Liver (tissue), 9 donors: ENCODE measurements around the gene CACNA1D. TPM values are rescaled to one million over a fixed set of nuclear protein-coding genes. Genes with fewer than 3 reads are reported as not detected.

Source experiments
- DNase-seq: peaks from one replicate; pipeline ENCODE4 v3.0.0-alpha.2; 2017; ENCODE audit warnings: low spot score
- H3K27ac ChIP-seq, 2 donors: one replicate each; pipeline ENCODE4 v1.7.0; 2013; ENCODE audit warnings: inconsistent platforms in 2 of 2, low read length in 2 of 2, control low read depth in 1 of 2, low read depth in 1 of 2, mild to moderate bottlenecking in 1 of 2
- H3K27me3 ChIP-seq, 4 donors: one replicate each; pipeline versions ENCODE4 v1.6.1 to v1.7.0; 2013; ENCODE audit warnings: low read length in 3 of 4, inconsistent platforms in 1 of 4, mild to moderate bottlenecking in 1 of 4, moderate library complexity in 1 of 4; ENCODE audit not compliant: control insufficient read depth in 4 of 4, insufficient read depth in 4 of 4
- H3K36me3 ChIP-seq, 4 donors: one replicate each; pipeline versions ENCODE4 v1.6.1 to v1.7.0; 2013; ENCODE audit warnings: low read length in 3 of 4, mild to moderate bottlenecking in 3 of 4, low read depth in 1 of 4, moderate library complexity in 1 of 4; ENCODE audit not compliant: control insufficient read depth in 4 of 4, insufficient read depth in 3 of 4
- H3K4me1 ChIP-seq, 4 donors: one replicate each; pipeline versions ENCODE4 v1.6.1 to v1.7.0; 2013; ENCODE audit warnings: low read length in 3 of 4, mild to moderate bottlenecking in 3 of 4, moderate library complexity in 1 of 4; ENCODE audit not compliant: control insufficient read depth in 4 of 4, insufficient read depth in 4 of 4
- H3K4me3 ChIP-seq, 3 donors: one replicate each; pipeline versions ENCODE4 v1.6.1 to v1.7.0; 2013; ENCODE audit warnings: low read length in 3 of 3, control low read depth in 1 of 3, low read depth in 1 of 3, mild to moderate bottlenecking in 1 of 3
- H3K9ac ChIP-seq, 2 donors: one replicate each; pipeline ENCODE4 v1.7.0; 2013; ENCODE audit warnings: low read length in 2 of 2, mild to moderate bottlenecking in 2 of 2, moderate library complexity in 2 of 2, control low read depth in 1 of 2, low read depth in 1 of 2
- H3K9me3 ChIP-seq, 4 donors: one replicate each; pipeline versions ENCODE4 v1.6.1 to v1.7.0; 2013; ENCODE audit warnings: low read length in 3 of 4; ENCODE audit not compliant: control insufficient read depth in 4 of 4
- CTCF ChIP-seq: fragments of 150-350 bp; IDR thresholded peaks from 2 replicates; pipeline ENCODE4 v1.5.1; 2017; ENCODE audit warnings: improper control_type of control experiment, low read depth, low read length; ENCODE audit not compliant: missing input control
- EGR1 ChIP-seq, 2 donors: IDR thresholded peaks; 2 replicates each; pipeline ENCODE4 v1.6.1; 2016 to 2018; ENCODE audit warnings: antibody characterized with exemption in 2 of 2, low read depth in 2 of 2
- FOXA1 ChIP-seq: IDR thresholded peaks from 2 replicates; pipeline ENCODE4 v1.6.1; 2016; ENCODE audit warnings: antibody characterized with exemption
- FOXA2 ChIP-seq: IDR thresholded peaks from 2 replicates; pipeline ENCODE4 v1.6.1; 2016; ENCODE audit warnings: antibody characterized with exemption
- GABPA ChIP-seq, 2 donors: IDR thresholded peaks in 1 of 2; conservative IDR thresholded peaks in 1 of 2; 2 replicates each; pipeline ENCODE4 v1.6.1; 2016; ENCODE audit warnings: antibody characterized with exemption in 2 of 2, mild to moderate bottlenecking in 1 of 2, moderate library complexity in 1 of 2
- HNF4A ChIP-seq, 2 donors: conservative IDR thresholded peaks; 2 replicates each; pipeline ENCODE4 v1.6.1; 2016; ENCODE audit warnings: antibody characterized with exemption in 2 of 2, mild to moderate bottlenecking in 2 of 2
- HNF4G ChIP-seq: IDR thresholded peaks from 2 replicates; pipeline ENCODE4 v1.6.1; 2016; ENCODE audit warnings: antibody characterized with exemption
- JUND ChIP-seq, 2 donors: IDR thresholded peaks; 2 replicates each; pipeline ENCODE4 v1.6.1; 2016; ENCODE audit warnings: antibody characterized with exemption in 2 of 2
- MAX ChIP-seq: IDR thresholded peaks from 2 replicates; pipeline ENCODE4 v1.6.1; 2016; ENCODE audit warnings: antibody characterized with exemption
- NR2F2 ChIP-seq: IDR thresholded peaks from 2 replicates; pipeline ENCODE4 v1.6.1; 2016; ENCODE audit warnings: antibody characterized with exemption
- RAD21 ChIP-seq, 2 donors: IDR thresholded peaks; 2 replicates each; pipeline ENCODE4 v1.6.1; 2016; ENCODE audit warnings: antibody characterized with exemption in 2 of 2, mild to moderate bottlenecking in 2 of 2
- RXRA ChIP-seq, 2 donors: IDR thresholded peaks; 2 replicates each; pipeline ENCODE4 v1.6.1; 2017 to 2018; ENCODE audit warnings: antibody characterized with exemption in 2 of 2, mild to moderate bottlenecking in 1 of 2
- SP1 ChIP-seq: IDR thresholded peaks from 2 replicates; pipeline ENCODE4 v1.6.1; 2018; ENCODE audit warnings: antibody characterized with exemption, mild to moderate bottlenecking
- TAF1 ChIP-seq: conservative IDR thresholded peaks from 2 replicates; pipeline ENCODE4 v1.6.1; 2016; ENCODE audit warnings: antibody characterized with exemption, mild to moderate bottlenecking
- YY1 ChIP-seq: IDR thresholded peaks from 2 replicates; pipeline ENCODE4 v1.6.1; 2016; ENCODE audit warnings: antibody characterized with exemption, mild to moderate bottlenecking
- ZBTB33 ChIP-seq: IDR thresholded peaks from 2 replicates; pipeline ENCODE4 v1.6.1; 2016; ENCODE audit warnings: antibody characterized with exemption
- WGBS: extraction: QIAGEN DNeasy Blood & Tissue Kit; methylation state at CpG from one replicate; pipeline ENCODE4 v1.1.7; 2013; 5-methylcytosine and 5-hydroxymethylcytosine counted together
- polyA plus RNA-seq, 2 donors: library from polyadenylated mRNA; stranded (reverse) in 1 of 2; unstranded in 1 of 2; fragments of 200-250 nt in 1 of 2; fragments of >200 nt in 1 of 2; fragmentation: Nextera tagmentation in 1 of 2; extraction: Ambion mirVana in 1 of 2; gene quantifications; one replicate each; pipeline versions ENCODE4 v1.2.1 to v1.2.3, GENCODE V29; 2013 to 2015
- total RNA-seq, 2 donors: library from RNA; depleted of rRNA; stranded (reverse); fragments of >200 nt; gene quantifications; one replicate each; pipeline ENCODE4 v1.2.3, GENCODE V29; 2014
- TF ChIP-seq, protein P1 (sequence below): IDR thresholded peaks from 2 replicates; pipeline ENCODE4 v1.6.1; 2016; ENCODE audit warnings: antibody characterized with exemption
- TF ChIP-seq, protein P2 (sequence below): IDR thresholded peaks from 2 replicates; pipeline ENCODE4 v1.6.1; 2016; ENCODE audit warnings: antibody characterized with exemption, mild to moderate bottlenecking
- donor health status: healthy.
- donor health status: healthy.
- donor health status: healthy.
- donor health status: healthy.
- donor health status: healthy.

CACNA1D gene
- total and polyA plus RNA-seq, 4 donors: 1.8 to 18.9 (median 3.4) TPM

DNA sequence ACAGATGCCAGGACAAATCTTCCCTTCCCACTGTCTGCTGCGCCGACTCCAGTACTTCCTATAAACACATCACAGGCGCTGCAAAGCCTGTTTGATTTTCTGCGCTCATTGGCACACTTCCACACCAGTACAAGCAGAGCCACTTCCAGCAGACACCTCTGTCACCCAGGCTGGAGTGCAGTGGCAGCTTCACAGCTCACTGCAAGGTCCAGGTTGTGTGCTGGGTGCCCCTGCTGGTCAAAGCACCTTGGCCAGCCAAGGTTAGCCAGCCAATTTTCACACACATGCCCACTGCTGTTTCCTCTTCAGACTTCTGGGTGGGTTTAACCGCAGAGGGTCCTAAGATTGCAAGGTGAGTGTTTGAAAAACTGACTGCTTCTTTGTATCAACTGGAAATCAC, 346.9 kb downstream of the CACNA1D start (continued):
- TF ChIP-seq TAF1 (no peak), SP1 (peak; percentile 48), RXRA (IDR thresholded peaks at IDR 0.05) (peak; percentile 46 to 60), FOXA1 (no peak)
- TF ChIP-seq, protein P1, sequence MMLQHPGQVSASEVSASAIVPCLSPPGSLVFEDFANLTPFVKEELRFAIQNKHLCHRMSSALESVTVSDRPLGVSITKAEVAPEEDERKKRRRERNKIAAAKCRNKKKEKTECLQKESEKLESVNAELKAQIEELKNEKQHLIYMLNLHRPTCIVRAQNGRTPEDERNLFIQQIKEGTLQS: no peak
- TF ChIP-seq, protein P2, sequence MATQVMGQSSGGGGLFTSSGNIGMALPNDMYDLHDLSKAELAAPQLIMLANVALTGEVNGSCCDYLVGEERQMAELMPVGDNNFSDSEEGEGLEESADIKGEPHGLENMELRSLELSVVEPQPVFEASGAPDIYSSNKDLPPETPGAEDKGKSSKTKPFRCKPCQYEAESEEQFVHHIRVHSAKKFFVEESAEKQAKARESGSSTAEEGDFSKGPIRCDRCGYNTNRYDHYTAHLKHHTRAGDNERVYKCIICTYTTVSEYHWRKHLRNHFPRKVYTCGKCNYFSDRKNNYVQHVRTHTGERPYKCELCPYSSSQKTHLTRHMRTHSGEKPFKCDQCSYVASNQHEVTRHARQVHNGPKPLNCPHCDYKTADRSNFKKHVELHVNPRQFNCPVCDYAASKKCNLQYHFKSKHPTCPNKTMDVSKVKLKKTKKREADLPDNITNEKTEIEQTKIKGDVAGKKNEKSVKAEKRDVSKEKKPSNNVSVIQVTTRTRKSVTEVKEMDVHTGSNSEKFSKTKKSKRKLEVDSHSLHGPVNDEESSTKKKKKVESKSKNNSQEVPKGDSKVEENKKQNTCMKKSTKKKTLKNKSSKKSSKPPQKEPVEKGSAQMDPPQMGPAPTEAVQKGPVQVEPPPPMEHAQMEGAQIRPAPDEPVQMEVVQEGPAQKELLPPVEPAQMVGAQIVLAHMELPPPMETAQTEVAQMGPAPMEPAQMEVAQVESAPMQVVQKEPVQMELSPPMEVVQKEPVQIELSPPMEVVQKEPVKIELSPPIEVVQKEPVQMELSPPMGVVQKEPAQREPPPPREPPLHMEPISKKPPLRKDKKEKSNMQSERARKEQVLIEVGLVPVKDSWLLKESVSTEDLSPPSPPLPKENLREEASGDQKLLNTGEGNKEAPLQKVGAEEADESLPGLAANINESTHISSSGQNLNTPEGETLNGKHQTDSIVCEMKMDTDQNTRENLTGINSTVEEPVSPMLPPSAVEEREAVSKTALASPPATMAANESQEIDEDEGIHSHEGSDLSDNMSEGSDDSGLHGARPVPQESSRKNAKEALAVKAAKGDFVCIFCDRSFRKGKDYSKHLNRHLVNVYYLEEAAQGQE: peak; percentile 82

- WGBS: 23% methylated on average over 12 of the region's 12 CpGs
- peak overlapping the region in 2 of 3 donors; percentile 12 to 19 for H3K4me3 ChIP-seq
- H3K9ac ChIP-seq: peak overlapping the region; percentile 69 to 92
- TF ChIP-seq SP1 (peak; percentile 96), FOXA2 (peak; percentile 97), NR2F2 (no peak), JUND (IDR thresholded peaks at IDR 0.05) (peak; percentile 60 to 80), ZBTB33 (peak; percentile 75), TAF1 (peak; percentile 56), GABPA (IDR thresholded peaks at IDR 0.05 in 1 of 2, conservative IDR thresholded peaks at IDR 0.05 in 1 of 2) (peak in 1 of 2 donors; percentile 40), RAD21 (IDR thresholded peaks at IDR 0.05) (peak; percentile 49 to 63), RXRA (IDR thresholded peaks at IDR 0.05) (peak; percentile 60 to 82), FOXA1 (peak; percentile 97), HNF4A (conservative IDR thresholded peaks at IDR 0.05) (peak; percentile 87 to 94), MAX (peak; percentile 85), HNF4G (peak; percentile 64), YY1 (peak; percentile 92), CTCF (peak; percentile 56), EGR1 (IDR thresholded peaks at IDR 0.05; ENCODE audit: low read depth in 2 of 2) (peak; percentile 98 to 99)
- TF ChIP-seq, protein P2: peak; percentile 93
- TF ChIP-seq, protein P1: peak; percentile 62
- H3K27ac ChIP-seq: peak overlapping the region; percentile 98 to 99
- H3K9me3 ChIP-seq: no peaks in the 10 kb centered on the region
- peaks cover 2 to 52% (median 18%) of the 10 kb centered on the region in 4 donors for H3K4me1 ChIP-seq
- DNase-seq: peak; percentile 66
- no peaks in the 10 kb centered on the region for H3K27me3 ChIP-seq
- H3K36me3 ChIP-seq: peaks cover 2 to 17% (median 6%) of the 10 kb centered on the region in 4 donors
Measured at GRCh38 chr3:53842436-53843194, 348.2 kb downstream of the CACNA1D start.
